Heart left ventricle (tissue), 16 donors: ENCODE data around the gene YIPF3. TPM values are rescaled to one million over a fixed set of nuclear protein-coding genes. Genes with fewer than 3 reads are reported as not detected.

Experiments
- ATAC-seq, 4 donors: fragments of 200-7000 bp; cut with Tn5 transposase; one replicate each; pipeline ENCODE4 v1.9.1; 2020 to 2022; ENCODE audit warnings: moderate library complexity in 4 of 4, mild to moderate bottlenecking in 3 of 4, moderate number of reproducible peaks in 1 of 4
- DNase-seq, 5 donors: peaks; one replicate each; pipeline ENCODE4 v3.0.0-alpha.2; 2020
- H3K27ac ChIP-seq, 12 donors: fragments of 200-600 bp; sonication (generic) in 4 of 12; one replicate each; pipeline versions ENCODE4 v1.5.0 to v1.8.0; 2016 to 2022; ENCODE audit warnings: mild to moderate bottlenecking in 2 of 12
- H3K27me3 ChIP-seq, 9 donors: fragments of 200-600 bp; sonication (generic) in 2 of 9; one replicate each; pipeline versions ENCODE4 v1.5.1 to v1.8.0; 2016 to 2022; ENCODE audit warnings: mild to moderate bottlenecking in 3 of 9
- H3K36me3 ChIP-seq, 9 donors: fragments of 200-600 bp; sonication (generic) in 2 of 9; one replicate each; pipeline versions ENCODE4 v1.5.0 to v1.8.0; 2018 to 2022; ENCODE audit warnings: mild to moderate bottlenecking in 2 of 9
- H3K4me1 ChIP-seq, 12 donors: fragments of 200-600 bp; sonication (generic) in 4 of 12; one replicate each; pipeline versions ENCODE4 v1.5.0 to v1.8.0; 2016 to 2022; ENCODE audit warnings: mild to moderate bottlenecking in 3 of 12
- H3K4me3 ChIP-seq, 12 donors: fragments of 200-600 bp; sonication (generic) in 4 of 12; one replicate each; pipeline versions ENCODE4 v1.5.0 to v1.8.0; 2017 to 2022; ENCODE audit warnings: mild to moderate bottlenecking in 9 of 12, moderate library complexity in 4 of 12
- H3K9me3 ChIP-seq, 12 donors: fragments of 200-600 bp; sonication (generic) in 4 of 12; one replicate each; pipeline versions ENCODE4 v1.5.0 to v1.8.0; 2016 to 2022; ENCODE audit warnings: mild to moderate bottlenecking in 1 of 12
- POLR2A ChIP-seq, 2 donors: fragments of 450-650 bp; IDR thresholded peaks; one replicate each; pipeline ENCODE4 v1.6.1; 2017; ENCODE audit warnings: antibody characterized with exemption in 2 of 2, mild to moderate bottlenecking in 2 of 2, moderate library complexity in 2 of 2
- WGBS, 4 donors: extraction: QIAGEN DNeasy Blood & Tissue Kit in 2 of 4; methylation state at CpG; one replicate each; pipeline versions ENCODE4 v1.1.5 to v1.1.7; 2013 to 2018; 5-methylcytosine and 5-hydroxymethylcytosine counted together
- intact Hi-C, 10 donors: fragments of 100-400 bp; cut with DNase I; formaldehyde crosslinking; loops; one replicate each; pipeline versions ENCODE4 v1.11.1 to v1.14.2; 2022
- polyA plus RNA-seq, 2 donors: library from polyadenylated mRNA; stranded (reverse); fragments of 200-250 nt; gene quantifications; one replicate each; pipeline ENCODE4 v1.2.3, GENCODE V29; 2013
- total RNA-seq, 9 donors: library from RNA; depleted of rRNA in 2 of 9; stranded (reverse); fragments of >200 nt in 2 of 9; fragmentation: NEBNext Ultra II Directional in 3 of 9; extraction: Animal tissue kit (Norgen Biotek cat#: 25700) in 3 of 9; gene quantifications; one replicate each; pipeline versions ENCODE4 v1.1.0 to v1.2.4, GENCODE V29; 2016 to 2023
- TF ChIP-seq, protein P1 (sequence below), 12 donors: fragments of 200-600 bp; sonication (generic) in 4 of 12; IDR thresholded peaks; one replicate each; pipeline versions ENCODE4 v1.5.0 to v1.8.0; 2018 to 2022; ENCODE audit warnings: antibody characterized with exemption in 12 of 12, mild to moderate bottlenecking in 5 of 12
- donor health status: ischemic (EF 13 %, LVEDD 7.1; RV severe dilation, severe dysfunction).
- donor health status: healthy with polysubstance abuse.
- donor health status: DM: no; HTN: yes; CAD: no.
- donor health status: DM: no; HTN: no; CAD: no.
- donor health status: ischemic (EF 25% LVEDD 6.9; RV normal size, moderate dysfunction).
- donor health status: ischemic (EF 25% LVEDD 5.7; RV mildly dilated, moderate dysfunction).
- donor health status: healthy.
- donor health status: DM: yes; HTN: yes; CAD: no.
- donor health status: ischemic (EF 35%, LVEDD 5.7; RV mildly dilated, moderate dysfunction).
- donor health status: nonischemic (EF 11% LVEDD 7.7; RV severe dilation, severe dysfunction).
- donor health status: DM: yes; HTN: yes; CAD: no.
- donor health status: PGD.
- donor health status: ischemic (EF 29% LVEDD 5.4; RV normal size, mild dysfunction).
- donor health status: nonischemic (EF 23%, LVEDD 6.1; RV moderate dilation, normal function).

The YIPF3 gene
- total and polyA plus RNA-seq, 11 donors: 63.4 to 132 (median 75.3) TPM

- Histone ChIP-seq H3K9me3 (no peaks in the 10 kb centered on the region), H3K27ac (no peak overlapping the region), H3K27me3 (no peaks in the 10 kb centered on the region), H3K4me1 (no peaks in the 10 kb centered on the region), H3K36me3 (peaks cover 0 to 90% (median 79%) of the 10 kb centered on the region in 9 donors), H3K4me3 (no peak overlapping the region)
- no peak for ATAC-seq
- intact Hi-C loops: no loop called here
- DNase-seq: no peak
- WGBS, 4 donors: 79 to 100% (median 85%) methylated on average over 1 of the region's 1 CpG
- TF ChIP-seq, protein P1, sequence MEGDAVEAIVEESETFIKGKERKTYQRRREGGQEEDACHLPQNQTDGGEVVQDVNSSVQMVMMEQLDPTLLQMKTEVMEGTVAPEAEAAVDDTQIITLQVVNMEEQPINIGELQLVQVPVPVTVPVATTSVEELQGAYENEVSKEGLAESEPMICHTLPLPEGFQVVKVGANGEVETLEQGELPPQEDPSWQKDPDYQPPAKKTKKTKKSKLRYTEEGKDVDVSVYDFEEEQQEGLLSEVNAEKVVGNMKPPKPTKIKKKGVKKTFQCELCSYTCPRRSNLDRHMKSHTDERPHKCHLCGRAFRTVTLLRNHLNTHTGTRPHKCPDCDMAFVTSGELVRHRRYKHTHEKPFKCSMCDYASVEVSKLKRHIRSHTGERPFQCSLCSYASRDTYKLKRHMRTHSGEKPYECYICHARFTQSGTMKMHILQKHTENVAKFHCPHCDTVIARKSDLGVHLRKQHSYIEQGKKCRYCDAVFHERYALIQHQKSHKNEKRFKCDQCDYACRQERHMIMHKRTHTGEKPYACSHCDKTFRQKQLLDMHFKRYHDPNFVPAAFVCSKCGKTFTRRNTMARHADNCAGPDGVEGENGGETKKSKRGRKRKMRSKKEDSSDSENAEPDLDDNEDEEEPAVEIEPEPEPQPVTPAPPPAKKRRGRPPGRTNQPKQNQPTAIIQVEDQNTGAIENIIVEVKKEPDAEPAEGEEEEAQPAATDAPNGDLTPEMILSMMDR (IDR thresholded peaks at IDR 0.05): no peak
- no peak for TF ChIP-seq POLR2A (IDR thresholded peaks at IDR 0.05)
Observed at GRCh38 chr6:43532201-43532600, 15.5 kb upstream of the YIPF3 start.

DNA sequence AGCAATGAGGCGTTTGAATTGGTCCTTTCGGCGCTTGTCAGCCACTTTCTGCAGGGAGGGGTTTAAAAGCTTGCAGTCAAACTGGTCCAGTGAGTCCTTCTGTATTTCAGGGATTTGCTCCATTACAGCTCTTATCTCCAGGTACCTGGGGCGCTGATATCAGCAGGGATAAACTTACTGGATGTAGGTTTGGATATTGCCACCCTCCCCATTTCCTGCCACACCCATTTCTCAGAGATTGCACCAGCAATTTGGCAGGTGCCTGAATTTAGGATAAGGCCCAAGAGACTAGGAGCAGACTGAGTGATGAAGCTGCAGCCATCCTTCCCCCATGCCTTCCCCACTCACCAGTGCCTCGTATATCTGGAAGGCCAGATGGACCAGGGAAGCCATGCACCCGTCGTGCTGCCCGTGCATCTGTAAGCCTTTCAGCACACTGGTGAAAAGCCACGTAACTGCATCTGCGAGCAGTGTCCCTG lies 7.8 kb upstream of the YIPF3 start:
- TF ChIP-seq, protein P1 (IDR thresholded peaks at IDR 0.05): no peak
- no peak for TF ChIP-seq POLR2A (IDR thresholded peaks at IDR 0.05)
- no peak for ATAC-seq
- intact Hi-C loops: no loop called here

DNA sequence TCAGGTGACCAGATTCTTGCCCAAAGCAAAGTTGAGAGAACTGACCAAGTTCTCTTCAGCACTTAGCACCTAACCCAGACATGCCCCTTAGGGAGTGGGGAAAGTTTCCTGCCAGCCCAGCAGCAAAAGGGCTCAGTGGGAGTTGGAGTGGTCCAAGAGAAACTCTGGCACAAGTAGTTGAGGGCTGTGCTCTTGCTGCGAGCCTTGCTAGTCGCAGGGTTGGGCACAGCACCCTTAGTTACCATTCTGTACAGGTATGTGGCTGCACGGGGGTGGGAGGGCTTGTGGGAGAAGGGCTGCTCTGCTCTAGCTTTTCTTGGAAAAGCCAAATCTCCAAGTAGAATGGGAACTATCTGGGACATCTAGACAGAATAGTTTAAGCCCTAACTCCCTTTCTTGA lies 6.6 kb upstream of the YIPF3 start:
- 95 to 96% (median 95%) methylated on average over 3 of the region's 3 CpGs for WGBS, 4 donors
- ATAC-seq (no peak), DNase-seq (no peak)
- H3K27me3 ChIP-seq: no peaks in the 10 kb centered on the region
- intact Hi-C loops: no loop called here
- peak overlapping the region in 3 of 12 donors; percentile 52 to 70 (median 54) for H3K27ac ChIP-seq
- H3K36me3 ChIP-seq: peaks cover 0 to 94% (median 93%) of the 10 kb centered on the region in 9 donors
- H3K4me3 ChIP-seq: no peak overlapping the region
- no peaks in the 10 kb centered on the region for H3K9me3 ChIP-seq
- TF ChIP-seq POLR2A (IDR thresholded peaks at IDR 0.05): no peak
- TF ChIP-seq, protein P1 (IDR thresholded peaks at IDR 0.05): no peak
- H3K4me1 ChIP-seq: peaks cover 0 to 27% (median 15%) of the 10 kb centered on the region in 12 donors

More for the DNA sequence above, 7.8 kb upstream of the YIPF3 start:
- Histone ChIP-seq H3K4me3 (no peak overlapping the region), H3K36me3 (peaks cover 0 to 100% (median 100%) of the 10 kb centered on the region in 9 donors), H3K27me3 (no peaks in the 10 kb centered on the region), H3K9me3 (no peaks in the 10 kb centered on the region), H3K4me1 (peaks cover 0 to 21% (median 12%) of the 10 kb centered on the region in 12 donors), H3K27ac (no peak overlapping the region)
- WGBS, 4 donors: 84 to 92% (median 88%) methylated on average over 10 of the region's 10 CpGs
- DNase-seq: no peak

DNA sequence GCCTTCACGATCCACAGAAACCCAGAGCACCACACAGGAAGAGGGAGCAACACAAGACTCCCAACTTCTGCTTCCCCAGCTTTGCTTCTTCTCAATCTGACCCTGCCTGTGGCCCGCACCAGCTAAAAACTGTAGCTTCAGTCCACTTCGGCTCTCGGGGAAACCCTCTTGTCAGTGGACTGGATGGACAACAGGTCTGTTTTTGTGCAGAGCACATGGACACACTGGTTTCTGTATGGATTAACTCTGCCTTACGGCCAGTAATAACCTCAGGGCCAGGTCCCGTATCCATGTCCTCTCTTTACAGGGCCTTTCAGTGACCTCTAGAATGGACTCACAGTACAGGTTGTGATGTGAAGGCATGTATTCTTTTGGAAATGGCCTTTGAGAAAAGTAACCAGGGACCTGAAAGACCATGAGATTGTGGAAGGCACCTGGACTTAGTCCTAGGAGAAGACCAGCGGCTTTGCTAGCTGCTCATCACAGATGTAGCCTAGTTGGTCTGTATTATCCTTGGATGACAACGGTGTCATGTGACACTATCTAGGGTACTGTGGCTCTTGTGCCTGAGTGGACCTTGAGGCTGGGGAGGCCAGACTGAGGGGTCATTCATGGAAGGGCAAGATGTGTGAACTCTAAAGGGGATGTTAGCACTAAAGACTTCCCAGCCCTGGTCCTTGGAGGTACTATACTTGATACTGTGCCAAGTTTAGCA lies 6.0 kb upstream of the YIPF3 start:
- TF ChIP-seq POLR2A (IDR thresholded peaks at IDR 0.05): no peak
- TF ChIP-seq, protein P1 (IDR thresholded peaks at IDR 0.05): no peak
- 76 to 81% (median 78%) methylated on average over 7 to 8 of the region's 8 CpGs for WGBS, 4 donors
- ATAC-seq (peak in 1 of 4 donors; percentile 13), DNase-seq (no peak)
- H3K27me3 ChIP-seq: no peaks in the 10 kb centered on the region
- H3K4me3 ChIP-seq: no peak overlapping the region
- peak overlapping the region in 9 of 12 donors; percentile 13 to 70 (median 52) for H3K27ac ChIP-seq
- intact Hi-C loops: no loop called here
- peaks cover 0 to 89% (median 87%) of the 10 kb centered on the region in 9 donors for H3K36me3 ChIP-seq
- H3K9me3 ChIP-seq: no peaks in the 10 kb centered on the region
- H3K4me1 ChIP-seq: peaks cover 0 to 33% (median 21%) of the 10 kb centered on the region in 12 donors
